Fibroblast of gingiva (primary cell): ENCODE measurements around the gene SUGCT.
"Not testable (repeated sequence)": the region's sequence is repeated elsewhere in the genome, so short reads cannot be mapped to it uniquely, and the experiment has no call there.

Experiments
- DNase-seq: peaks from one replicate; pipeline ENCODE4 v3.0.0-alpha.2; 2011; ENCODE audit warnings: low read depth

SUGCT gene

GRCh38 chr7:40134428-40135316, at the start of gene SUGCT, which contains the start of gene MPLKIP:
SUGCT (plus strand) TSS chr7:40135005.
MPLKIP (minus strand) TSS chr7:40134622; CDS start chr7:40134567, 55 bp downstream.
- DNase-seq, result peak; percentile 87

- DNase-seq, result no peak
These were observed 42.6 kb upstream of the SUGCT start for GRCh38 chr7:40092182-40092581.

- DNase-seq, result no peak
These were observed 41.0 kb upstream of the SUGCT start for GRCh38 chr7:40093631-40094350.

DNA sequence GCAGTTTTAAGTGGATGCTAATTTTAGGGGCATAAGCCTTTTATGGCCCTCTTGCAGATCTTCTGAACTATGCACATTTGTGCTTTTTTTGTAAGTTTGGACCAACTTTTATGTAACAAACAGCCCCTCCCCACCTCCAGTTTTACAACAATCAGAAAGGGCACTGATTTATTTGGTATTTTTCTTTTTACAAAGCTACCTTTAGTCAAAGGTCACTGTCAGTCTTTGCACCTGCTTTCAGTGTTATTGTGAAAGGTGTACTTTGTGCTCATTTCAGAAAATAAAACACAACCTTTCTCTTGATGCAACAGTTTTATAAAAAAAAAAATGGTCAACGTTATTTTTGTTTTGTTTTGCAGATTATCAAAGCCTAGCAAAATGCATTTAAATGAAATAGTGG, 39.6 kb upstream of the SUGCT start:
- DNase-seq, result no peak

GRCh38 chr7:40095695-40096327, 39.0 kb upstream of the SUGCT start:
- no peak for DNase-seq

- DNase-seq, result no peak
These were observed 37.1 kb upstream of the SUGCT start for GRCh38 chr7:40097728-40098127.

DNA sequence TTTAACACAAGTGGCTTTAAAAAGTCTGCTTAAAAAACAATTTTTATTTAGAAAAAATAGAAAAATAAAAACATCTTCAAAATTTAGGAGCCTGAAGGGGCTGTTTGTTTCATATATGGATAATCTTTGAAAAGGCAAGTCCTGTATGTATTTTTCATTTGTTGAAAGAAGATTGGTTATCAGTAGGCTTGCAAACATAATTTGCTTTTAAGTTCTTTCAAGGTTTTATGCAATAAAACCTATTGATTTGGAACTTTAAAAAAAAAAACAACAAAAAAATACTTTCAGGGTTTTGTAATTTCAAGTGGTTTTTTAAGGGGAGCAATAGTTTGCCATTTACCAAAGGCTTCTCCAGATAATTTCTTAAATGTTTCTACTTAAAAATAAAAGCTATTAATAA, 36.0 kb upstream of the SUGCT start:
- DNase-seq, result no peak

DNA sequence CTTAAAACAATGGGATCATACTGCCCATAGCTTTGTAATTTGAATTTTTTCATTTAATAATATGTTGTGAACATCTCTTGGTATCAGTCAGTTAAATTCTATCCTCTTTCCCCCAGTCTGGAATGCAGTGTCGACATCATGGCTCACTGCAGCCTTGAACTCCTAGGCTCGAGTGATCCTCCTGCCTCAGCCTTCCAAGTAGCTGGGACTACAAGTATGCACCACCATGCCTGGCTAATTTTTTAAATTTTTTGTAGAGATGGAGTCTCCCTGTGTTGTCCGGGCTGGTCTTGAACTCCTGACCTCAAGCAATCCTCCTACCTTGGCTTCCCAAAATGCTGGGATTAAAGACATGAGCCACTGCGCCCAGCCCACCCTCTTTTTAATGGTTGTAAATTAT, 35.0 kb upstream of the SUGCT start:
- no peak for DNase-seq

DNA sequence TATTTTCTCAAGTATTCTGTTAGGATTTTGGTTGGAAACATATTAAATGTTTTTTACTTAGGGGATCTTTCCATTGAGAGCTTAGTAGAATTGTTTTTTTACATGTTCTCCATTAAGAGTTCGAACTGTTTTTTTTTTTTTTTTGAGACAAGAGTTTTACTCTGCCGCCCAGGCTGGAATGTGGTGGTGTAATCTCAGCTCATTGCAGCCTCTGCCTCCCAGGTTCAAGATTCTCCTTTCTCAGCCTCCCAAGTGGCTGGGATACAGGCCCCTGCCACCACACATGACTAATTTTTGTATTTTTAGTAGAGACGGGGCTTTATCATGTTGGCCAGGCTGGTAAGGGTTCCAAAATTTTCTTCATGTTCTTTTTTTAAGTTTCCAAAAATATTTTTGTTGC, 33.6 kb upstream of the SUGCT start:
- no peak for DNase-seq

DNA sequence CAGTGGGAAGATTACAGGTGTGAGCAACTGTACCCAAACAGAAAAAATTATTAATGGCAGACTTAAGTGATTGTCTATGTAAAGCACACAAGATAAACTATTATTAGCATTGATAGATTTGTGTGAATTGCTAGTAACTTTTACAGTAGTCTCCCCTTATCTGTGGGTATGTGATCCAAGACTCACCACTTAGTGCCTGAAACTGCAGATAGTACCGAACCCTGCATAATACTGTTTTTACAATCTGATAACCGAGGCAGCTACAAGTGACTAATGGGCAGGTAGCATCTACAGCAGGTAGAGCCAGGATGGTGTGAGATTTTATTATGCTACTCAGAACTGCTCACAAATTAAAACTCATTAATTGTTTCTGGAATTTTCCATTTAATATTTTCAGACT, 31.9 kb upstream of the SUGCT start:
- DNase-seq, result no peak

- no peak for DNase-seq
These were observed 28.8 kb upstream of the SUGCT start for GRCh38 chr7:40105879-40106473.

- no peak for DNase-seq
These were observed 18.9 kb upstream of the SUGCT start for GRCh38 chr7:40115936-40116335.

DNA sequence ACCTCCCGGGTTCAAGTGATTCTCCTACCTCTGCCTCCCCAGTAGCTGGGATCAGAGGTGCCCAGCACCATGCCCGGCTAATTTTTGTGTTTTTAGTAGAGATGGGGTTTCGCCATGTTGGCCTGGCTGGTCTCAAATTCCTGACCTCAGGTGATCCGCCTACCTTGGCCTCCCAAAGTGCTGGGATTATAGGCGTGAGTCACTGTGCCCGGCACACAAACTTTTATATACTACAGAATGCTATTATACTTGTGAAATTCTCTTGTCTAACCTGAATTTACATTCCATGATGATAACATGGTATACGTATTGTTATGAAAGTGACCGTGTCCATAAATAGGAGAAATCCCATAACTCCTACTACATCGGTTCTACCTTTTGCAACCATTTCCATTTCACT, 17.6 kb upstream of the SUGCT start:
- DNase-seq, result not testable (repeated sequence)

DNA sequence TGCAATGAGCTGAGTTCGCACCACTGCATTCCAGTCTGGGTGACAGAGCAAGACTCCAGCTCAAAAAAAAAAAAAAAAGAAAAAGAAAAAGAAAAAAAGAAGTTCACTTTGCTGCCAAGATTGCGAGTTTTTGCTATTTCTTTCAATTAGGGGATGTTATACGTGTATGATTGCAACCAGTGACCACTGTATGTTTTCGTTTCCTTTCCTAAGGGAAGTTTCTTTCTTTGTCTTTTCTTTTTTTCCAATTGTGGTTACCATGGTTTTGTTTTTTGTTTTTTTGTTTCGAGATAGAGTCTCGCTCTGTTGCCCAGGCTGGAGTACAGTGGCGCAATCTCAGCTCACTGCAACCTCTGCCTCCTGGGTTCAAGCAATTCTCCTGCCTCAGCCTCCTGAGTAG, 16.6 kb upstream of the SUGCT start:
- DNase-seq, result not testable (repeated sequence)

- DNase-seq, result no peak
These were observed 14.8 kb upstream of the SUGCT start for GRCh38 chr7:40120020-40120419.

DNA sequence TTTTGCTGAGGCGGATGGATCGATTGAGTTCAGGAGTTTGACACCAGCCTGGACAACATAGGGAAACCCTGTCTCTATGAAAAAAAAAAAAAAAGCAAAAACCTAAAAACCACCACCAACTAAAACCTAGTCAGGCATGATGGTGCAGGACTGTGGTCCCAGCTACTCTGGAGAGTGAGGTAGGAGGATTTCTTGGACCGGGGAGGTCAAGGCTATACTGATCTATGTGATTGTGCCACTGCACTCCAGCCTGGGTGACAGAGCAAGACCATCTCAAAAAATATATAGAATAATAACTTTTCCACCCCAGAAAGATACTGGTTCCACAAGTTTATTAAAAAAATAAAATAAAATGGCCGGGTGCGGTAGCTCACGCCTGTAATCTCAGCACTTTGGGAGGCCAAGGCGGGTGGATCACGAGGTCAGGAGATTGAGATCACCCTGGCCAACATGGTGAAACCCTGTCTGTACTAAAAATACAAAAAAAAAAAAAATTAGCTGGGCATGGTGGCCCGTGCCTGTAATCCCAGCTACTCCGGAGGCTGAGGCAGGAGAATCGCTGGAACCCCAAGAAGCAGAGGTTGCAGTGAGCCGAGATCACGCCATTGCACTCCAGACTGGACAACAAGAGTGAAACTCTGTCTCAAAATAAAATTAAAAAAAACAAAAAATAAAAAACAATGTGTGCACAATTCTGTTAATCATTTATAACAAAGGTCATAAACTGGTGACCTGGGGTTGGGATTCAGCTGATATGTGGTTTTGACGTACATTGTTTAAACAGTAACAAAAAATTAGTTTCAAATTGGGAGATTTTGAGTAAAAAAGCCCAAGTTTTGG, 12.5 kb upstream of the SUGCT start:
- not testable (repeated sequence) for DNase-seq

DNA sequence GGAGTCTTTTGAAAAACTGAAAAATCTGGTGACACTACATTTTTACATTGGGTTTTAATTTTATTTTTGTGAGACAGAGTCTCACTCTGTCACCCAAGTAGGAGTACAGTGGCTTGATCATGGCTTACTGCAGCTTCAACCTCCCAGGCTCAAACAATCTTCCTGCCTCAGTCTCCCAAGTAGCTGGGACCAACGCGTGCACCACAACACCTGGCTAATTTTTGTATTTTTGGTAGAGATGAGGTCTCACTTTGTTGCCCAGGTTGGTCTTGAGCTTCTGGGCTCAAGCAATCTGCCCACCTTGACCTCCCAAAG, 11.9 kb upstream of the SUGCT start:
- DNase-seq, result no peak

DNA sequence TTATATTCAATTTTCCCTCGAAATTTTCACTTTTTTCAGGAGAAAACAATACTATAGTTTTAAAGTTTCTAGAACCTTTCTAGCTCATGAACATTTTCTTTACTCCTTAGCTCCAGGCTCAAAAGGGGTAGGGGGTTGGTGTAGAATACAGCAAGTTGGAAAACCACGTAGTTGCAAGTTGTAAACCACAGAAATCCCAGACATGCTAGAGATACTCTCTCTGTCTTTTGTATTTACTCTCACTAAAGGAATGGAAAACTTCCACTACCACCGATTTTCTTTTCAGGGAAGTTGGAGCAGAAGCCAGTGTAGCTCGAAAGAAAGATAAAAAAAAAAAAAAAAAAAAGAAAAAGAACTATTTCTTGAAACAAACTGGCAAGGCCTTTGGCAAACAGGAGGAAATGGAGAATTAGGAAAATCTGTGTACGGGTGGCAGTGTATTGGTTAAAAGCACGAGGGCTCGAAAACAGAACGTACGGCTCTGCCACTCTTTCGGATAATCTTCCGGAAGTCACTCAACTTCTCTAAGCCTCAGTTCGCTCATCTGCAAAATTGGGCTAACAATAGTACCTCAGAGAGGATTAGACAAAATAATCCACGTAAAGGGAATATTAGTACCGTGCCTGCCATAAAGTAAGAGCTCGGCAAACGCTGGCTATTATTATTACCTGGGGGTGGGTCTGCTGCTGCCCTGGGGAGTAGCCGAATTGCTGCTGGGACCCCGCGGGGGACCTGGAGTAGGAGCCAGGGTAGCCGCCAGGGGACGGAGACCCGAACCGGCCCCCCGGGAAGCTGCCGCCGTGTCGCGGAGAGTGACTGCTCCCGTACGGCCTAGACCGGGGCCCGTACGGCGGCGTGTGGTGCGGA, 1.0 kb upstream of the SUGCT start:
- DNase-seq, result peak; percentile 2

DNA sequence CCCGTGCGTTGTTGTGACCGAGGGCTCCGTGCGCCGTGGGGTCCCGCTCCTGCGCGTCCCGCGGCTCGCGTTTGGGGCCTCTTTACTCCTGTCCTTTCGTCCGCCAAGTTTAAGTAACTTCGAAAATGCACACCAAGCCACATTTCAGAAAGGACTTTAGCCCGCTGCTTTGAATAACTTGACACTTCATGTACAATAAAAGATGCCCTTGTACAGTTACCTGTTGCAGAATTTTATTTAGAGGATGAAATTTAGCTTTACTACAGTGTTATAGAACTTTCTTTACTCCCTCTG, 459 bp downstream of the SUGCT start:
- DNase-seq, result peak; percentile 15

DNA sequence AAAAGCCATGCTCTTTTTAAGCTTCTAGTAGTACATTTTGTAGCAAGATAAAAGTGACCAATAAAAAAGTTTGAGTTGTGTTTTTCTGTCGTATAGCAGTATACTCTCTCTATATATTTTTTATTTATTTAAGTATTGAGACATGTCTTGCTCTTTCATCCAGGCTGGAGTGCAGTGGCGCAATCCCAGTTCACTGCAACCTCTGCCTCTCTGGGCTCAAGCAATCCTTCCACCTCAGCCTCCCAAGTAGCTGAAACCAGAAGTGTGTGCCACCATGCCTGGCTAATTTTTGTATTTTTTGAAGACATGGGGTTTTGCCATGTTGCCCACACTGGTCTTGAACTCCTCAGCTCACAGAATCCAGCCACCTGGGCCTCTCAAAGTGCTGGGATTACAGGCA, 2.8 kb downstream of the SUGCT start:
- no peak for DNase-seq

DNA sequence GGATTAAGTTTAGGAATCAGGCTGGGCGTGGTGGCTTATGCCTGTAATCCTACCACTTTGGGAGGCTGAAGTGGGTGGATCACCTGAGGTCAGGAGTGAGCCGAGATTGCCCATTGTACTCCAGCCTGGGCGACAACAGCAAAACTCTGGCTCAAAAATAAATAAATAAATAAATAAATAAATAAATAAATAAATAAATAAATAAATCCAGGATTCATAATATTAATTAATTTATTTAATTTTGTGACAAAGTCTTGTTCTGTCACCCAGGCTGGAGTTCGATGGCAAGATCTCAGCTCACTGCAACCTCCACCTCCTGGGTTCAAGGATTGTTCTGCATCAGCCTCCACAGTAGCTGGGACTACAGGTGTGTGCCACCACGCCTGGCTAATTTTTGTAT, 4.2 kb downstream of the SUGCT start:
- no peak for DNase-seq
